Spleen (tissue), 11 donors: ENCODE measurements around the gene IL34. TPM values are rescaled to one million over a fixed set of nuclear protein-coding genes. Genes with fewer than 3 reads are reported as not detected.

ENCODE experiments used
- DNase-seq: peaks from one replicate; pipeline ENCODE4 v3.0.0-alpha.2; 2020
- H3K27ac ChIP-seq, 8 donors: fragments of 200-600 bp; sonication (generic) in 7 of 8; 1 replicate in 4 of 8; 2 replicates in 4 of 8; pipeline versions ENCODE4 v1.5.0 to v1.8.0; 2016 to 2021; ENCODE audit warnings: inconsistent platforms in 4 of 8, mild to moderate bottlenecking in 4 of 8, moderate library complexity in 1 of 8
- H3K27me3 ChIP-seq, 7 donors: fragments of 200-600 bp; sonication (generic) in 6 of 7; replicated peaks in 1 of 7; 1 replicate in 4 of 7; 2 replicates in 3 of 7; pipeline versions ENCODE4 v1.5.0 to v1.8.0; 2016 to 2021; ENCODE audit warnings: inconsistent platforms in 3 of 7, mild to moderate bottlenecking in 1 of 7
- H3K36me3 ChIP-seq, 6 donors: fragments of 200-600 bp; sonication (generic) in 5 of 6; 1 replicate in 4 of 6; 2 replicates in 2 of 6; pipeline versions ENCODE4 v1.5.0 to v1.8.0; 2016 to 2021; ENCODE audit warnings: inconsistent platforms in 2 of 6
- H3K4me1 ChIP-seq, 6 donors: fragments of 200-600 bp; sonication (generic) in 5 of 6; 1 replicate in 3 of 6; 2 replicates in 3 of 6; pipeline versions ENCODE4 v1.5.0 to v1.8.0; 2016 to 2021; ENCODE audit warnings: inconsistent platforms in 3 of 6
- H3K4me3 ChIP-seq, 8 donors: fragments of 200-600 bp; sonication (generic) in 7 of 8; 1 replicate in 4 of 8; 2 replicates in 4 of 8; pipeline versions ENCODE4 v1.5.0 to v1.8.0; 2016 to 2021; ENCODE audit warnings: inconsistent platforms in 4 of 8, mild to moderate bottlenecking in 4 of 8, moderate library complexity in 2 of 8
- H3K9me3 ChIP-seq, 8 donors: fragments of 200-600 bp; sonication (generic) in 7 of 8; 1 replicate in 4 of 8; 2 replicates in 4 of 8; pipeline versions ENCODE4 v1.5.0 to v1.8.0; 2016 to 2021; ENCODE audit warnings: inconsistent platforms in 4 of 8
- CTCF ChIP-seq, 11 experiments: fragments of 200-600 bp in 7 of 11; fragments of 450-650 bp in 4 of 11; sonication (generic) in 4 of 11; IDR thresholded peaks in 8 of 11; conservative IDR thresholded peaks in 3 of 11; 1 replicate in 7 of 11; 2 replicates in 4 of 11; pipeline versions ENCODE4 v1.4.0 to v1.8.0; 2016 to 2021; ENCODE audit warnings: antibody characterized with exemption in 11 of 11, inconsistent platforms in 4 of 11, mild to moderate bottlenecking in 1 of 11
- POLR2A ChIP-seq, 3 donors: fragments of 450-650 bp; IDR thresholded peaks; one replicate each; pipeline ENCODE4 v1.5.1; 2017; ENCODE audit warnings: antibody characterized with exemption in 3 of 3, mild to moderate bottlenecking in 1 of 3
- POLR2AphosphoS5 ChIP-seq, 3 donors: sonication (generic); formaldehyde crosslinking; IDR thresholded peaks; one replicate each; pipeline ENCODE4 v1.5.1; 2017; ENCODE audit warnings: antibody characterized with exemption in 3 of 3
- WGBS, 5 donors: extraction: QIAGEN DNeasy Blood & Tissue Kit in 3 of 5; methylation state at CpG; one replicate each; pipeline versions ENCODE4 v1.1.5 to v1.1.7; 2013 to 2018; 5-methylcytosine and 5-hydroxymethylcytosine counted together
- intact Hi-C: fragments of 100-400 bp; cut with DNase I; formaldehyde crosslinking; loops from one replicate; pipeline ENCODE4 v1.15.0; 2023; ENCODE audit warnings: low total_unique reads
- polyA plus RNA-seq, 3 donors: library from polyadenylated mRNA; stranded (reverse); fragments of 200-250 nt; gene quantifications; one replicate each; pipeline ENCODE4 v1.2.1, GENCODE V29; 2013
- total RNA-seq, 7 donors: library from RNA; depleted of rRNA in 3 of 7; stranded (reverse); fragments of >200 nt in 3 of 7; fragmentation: NEBNext Ultra II Directional in 4 of 7; extraction: Animal tissue kit (Norgen Biotek cat#: 25700) in 4 of 7; gene quantifications; one replicate each; pipeline versions ENCODE4 v1.1.0 to v1.2.1, GENCODE V29; 2016 to 2021
- donor health status: healthy with polysubstance abuse.
- donor health status: DM: no; HTN: no; CAD: no; lungs with moderate emphysema.
- donor health status: DM: no; HTN: no; CAD: no.
- donor health status: Bipolar disorder and iron deficiency.
- donor health status: healthy.
- donor health status: DM: no; HTN: no; CAD: no.
- donor health status: DM: yes; HTN: yes; CAD: no.

The IL34 gene
- total and polyA plus RNA-seq, 10 donors, result 20.3 to 258 (median 128) TPM

DNA sequence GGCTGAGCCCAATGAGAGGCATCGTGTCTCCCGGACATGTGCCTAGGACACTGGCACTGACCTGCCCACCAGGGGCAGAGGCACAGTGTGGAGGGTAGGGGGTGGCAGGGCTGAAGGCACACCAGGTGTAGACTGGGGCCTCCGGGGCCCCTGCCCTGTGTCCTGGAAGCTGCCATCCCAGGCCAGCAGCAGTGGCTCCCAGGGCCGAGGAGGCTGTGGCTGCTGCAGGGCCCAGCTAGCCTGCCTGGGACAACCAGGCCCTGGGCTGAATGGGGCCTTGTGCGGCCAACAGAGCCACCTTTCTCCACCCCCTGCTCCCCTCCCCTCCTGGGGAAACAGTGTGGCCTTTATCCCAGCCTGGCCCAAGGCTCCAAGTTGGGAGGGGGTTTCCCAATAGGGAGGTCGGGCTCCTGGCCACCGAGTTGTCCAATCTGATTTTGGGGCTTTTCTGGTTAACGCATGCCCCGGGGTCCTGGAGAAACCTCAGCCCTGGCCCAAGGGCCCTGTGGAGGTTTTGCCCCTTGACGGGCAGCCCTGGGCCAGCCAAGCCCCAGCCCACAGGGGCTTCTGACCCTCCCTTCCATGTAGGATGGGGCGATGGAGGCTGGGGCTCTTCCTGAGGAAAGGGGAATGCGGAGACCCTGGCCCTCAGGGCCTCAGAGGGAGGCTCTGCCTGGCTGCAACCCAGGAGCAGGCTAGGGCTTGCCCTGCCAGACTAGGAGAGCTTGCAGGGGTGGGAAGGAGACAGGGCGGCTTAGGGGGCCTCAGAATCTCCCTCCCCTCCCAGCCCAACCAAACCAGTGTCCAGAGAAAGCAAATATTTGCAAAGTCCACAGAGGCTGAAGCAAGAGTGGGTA is 35.3 kb downstream of the IL34 start:
- H3K4me3 ChIP-seq, result peak overlapping the region in 2 of 8 donors; percentile 71 to 76
- intact Hi-C loops, result loop anchor here (5.0 kb wide), 1 partner anchor 91 kb away; no protein-coding TSS in a partner anchor
- H3K27ac ChIP-seq, result peak overlapping the region; percentile 60 to 88 (median 84)
- DNase-seq, result peak; percentile 77
- H3K4me1 ChIP-seq, result peaks cover 18 to 86% (median 60%) of the 10 kb centered on the region in 6 donors
- peaks cover 0 to 42% (median 14%) of the 10 kb centered on the region in 7 donors for H3K27me3 ChIP-seq
- WGBS, 5 donors, result 46 to 72% (median 65%) methylated on average over 7 to 13 of the region's 13 CpGs
- peaks cover 0 to 54% (median 19%) of the 10 kb centered on the region in 6 donors for H3K36me3 ChIP-seq
- no peak for TF ChIP-seq POLR2A (IDR thresholded peaks at IDR 0.05)
- peak in 1 of 3 donors; percentile 63 for TF ChIP-seq POLR2AphosphoS5 (IDR thresholded peaks at IDR 0.05)
- TF ChIP-seq CTCF (IDR thresholded peaks at IDR 0.05 in 8 of 11, conservative IDR thresholded peaks at IDR 0.05 in 3 of 11), result no peak
- no peaks in the 10 kb centered on the region for H3K9me3 ChIP-seq

- H3K9me3 ChIP-seq, result no peaks in the 10 kb centered on the region
- intact Hi-C loops, result loop anchor here (5.0 kb wide), 1 partner anchor 90 kb away; no protein-coding TSS in a partner anchor
- H3K27me3 ChIP-seq, result peaks cover 0 to 43% (median 14%) of the 10 kb centered on the region in 7 donors
- H3K27ac ChIP-seq, result peak overlapping the region; percentile 60 to 88 (median 84)
- peaks cover 0 to 45% (median 15%) of the 10 kb centered on the region in 6 donors for H3K36me3 ChIP-seq
- 66 to 81% (median 73%) methylated on average over 12 to 14 of the region's 14 CpGs for WGBS, 5 donors
- H3K4me1 ChIP-seq, result peaks cover 18 to 95% (median 68%) of the 10 kb centered on the region in 6 donors
- TF ChIP-seq POLR2AphosphoS5 (IDR thresholded peaks at IDR 0.05) (no peak), POLR2A (IDR thresholded peaks at IDR 0.05) (no peak), CTCF (IDR thresholded peaks at IDR 0.05 in 8 of 11, conservative IDR thresholded peaks at IDR 0.05 in 3 of 11) (no peak)
- DNase-seq, result peak; percentile 67
- peak overlapping the region in 5 of 8 donors; percentile 53 to 76 (median 58) for H3K4me3 ChIP-seq
Observed at GRCh38 chr16:70682239-70683145, 36.1 kb downstream of the IL34 start.

- peak; percentile 74 for DNase-seq
- peaks cover 18 to 95% (median 76%) of the 10 kb centered on the region in 6 donors for H3K4me1 ChIP-seq
- H3K27ac ChIP-seq, result peak overlapping the region; percentile 46 to 88 (median 84)
Observed at GRCh38 chr16:70683146-70683944, 37.0 kb downstream of the IL34 start.

More at GRCh38 chr16:70683146-70683944, 37.0 kb downstream of the IL34 start:
- Histone ChIP-seq H3K4me3 (peak overlapping the region in 7 of 8 donors; percentile 48 to 76 (median 55)), H3K27me3 (peaks cover 0 to 43% (median 14%) of the 10 kb centered on the region in 7 donors), H3K9me3 (no peaks in the 10 kb centered on the region), H3K36me3 (peaks cover 0 to 43% (median 6%) of the 10 kb centered on the region in 6 donors)
- 60 to 84% (median 80%) methylated on average over 8 to 13 of the region's 13 CpGs for WGBS, 5 donors
- TF ChIP-seq CTCF (IDR thresholded peaks at IDR 0.05 in 8 of 11, conservative IDR thresholded peaks at IDR 0.05 in 3 of 11) (no peak), POLR2AphosphoS5 (IDR thresholded peaks at IDR 0.05) (peak in 1 of 3 donors; percentile 51)
- intact Hi-C loops, result loop anchor here (5.0 kb wide), 1 partner anchor 89 kb away; no protein-coding TSS in a partner anchor
